Liver (tissue), 3 donors: Measurements from ENCODE around the gene PKP3.

Experiments used
- EGR1 ChIP-seq, 2 donors: IDR thresholded peaks; 2 replicates each; pipeline ENCODE4 v1.6.1; 2016 to 2018; ENCODE audit warnings: antibody characterized with exemption in 2 of 2, low read depth in 2 of 2
- HNF4G ChIP-seq: IDR thresholded peaks from 2 replicates; pipeline ENCODE4 v1.6.1; 2016; ENCODE audit warnings: antibody characterized with exemption
- JUND ChIP-seq, 2 donors: IDR thresholded peaks; 2 replicates each; pipeline ENCODE4 v1.6.1; 2016; ENCODE audit warnings: antibody characterized with exemption in 2 of 2
- RAD21 ChIP-seq, 2 donors: IDR thresholded peaks; 2 replicates each; pipeline ENCODE4 v1.6.1; 2016; ENCODE audit warnings: antibody characterized with exemption in 2 of 2, mild to moderate bottlenecking in 2 of 2
- SP1 ChIP-seq: IDR thresholded peaks from 2 replicates; pipeline ENCODE4 v1.6.1; 2018; ENCODE audit warnings: antibody characterized with exemption, mild to moderate bottlenecking
- TAF1 ChIP-seq: conservative IDR thresholded peaks from 2 replicates; pipeline ENCODE4 v1.6.1; 2016; ENCODE audit warnings: antibody characterized with exemption, mild to moderate bottlenecking
- YY1 ChIP-seq: IDR thresholded peaks from 2 replicates; pipeline ENCODE4 v1.6.1; 2016; ENCODE audit warnings: antibody characterized with exemption, mild to moderate bottlenecking
- TF ChIP-seq, protein P1 (sequence below): fragments of 150-350 bp; IDR thresholded peaks from 2 replicates; pipeline ENCODE4 v1.5.1; 2017; ENCODE audit warnings: improper control_type of control experiment, low read depth, low read length; ENCODE audit not compliant: missing input control
- TF ChIP-seq, protein P2 (sequence below): IDR thresholded peaks from 2 replicates; pipeline ENCODE4 v1.6.1; 2016; ENCODE audit warnings: antibody characterized with exemption, mild to moderate bottlenecking
- TF ChIP-seq, protein P3 (sequence below): IDR thresholded peaks from 2 replicates; pipeline ENCODE4 v1.6.1; 2016; ENCODE audit warnings: antibody characterized with exemption
- TF ChIP-seq, protein P4 (sequence below): IDR thresholded peaks from 2 replicates; pipeline ENCODE4 v1.6.1; 2016; ENCODE audit warnings: antibody characterized with exemption
- donor health status: healthy.
- donor health status: healthy.

DNA sequence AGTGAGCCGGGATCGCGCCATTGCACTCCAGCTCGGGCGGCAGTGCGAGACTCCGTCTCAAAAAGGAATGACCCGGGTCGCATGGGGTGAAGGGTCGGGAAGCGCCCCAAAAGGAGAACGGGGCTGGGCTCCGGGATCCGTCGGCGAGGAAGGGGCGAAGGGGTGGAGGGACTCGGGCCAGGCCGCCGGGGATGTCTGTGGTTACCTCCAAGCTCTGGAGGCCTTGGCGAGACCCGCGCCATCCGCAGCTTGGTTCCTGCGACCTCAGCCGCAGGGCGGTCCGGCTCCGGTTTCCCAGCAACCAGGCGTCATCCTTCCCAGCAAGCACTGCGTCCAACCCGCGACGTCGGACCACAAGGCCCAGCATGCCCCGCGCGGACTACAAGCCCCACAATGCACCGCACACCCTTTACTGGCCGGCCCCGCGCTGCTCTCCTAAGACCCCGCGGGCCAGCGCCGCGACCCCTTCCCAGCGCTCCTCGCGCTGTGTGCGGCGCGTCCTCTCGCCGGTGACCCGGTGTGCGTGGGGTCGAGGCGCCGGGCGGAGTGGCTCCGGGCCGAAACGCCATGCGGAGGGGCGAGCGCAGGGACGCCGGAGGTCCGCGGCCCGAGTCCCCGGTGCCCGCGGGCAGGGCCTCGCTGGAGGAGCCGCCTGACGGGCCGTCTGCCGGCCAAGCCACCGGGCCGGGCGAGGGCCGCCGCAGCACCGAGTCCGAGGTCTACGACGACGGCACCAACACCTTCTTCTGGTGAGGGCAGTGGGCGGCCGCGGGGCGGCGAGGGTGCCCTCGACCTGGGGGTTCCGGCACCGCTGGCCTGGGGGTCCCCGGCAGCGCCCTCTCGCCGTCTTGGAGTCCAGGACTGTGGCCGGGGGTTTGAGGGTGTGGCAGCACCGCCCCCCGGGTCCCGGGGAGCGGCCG, 56.1 kb downstream of the PKP3 start, which contains the start of gene PTDSS2:
- TF ChIP-seq, protein P1, sequence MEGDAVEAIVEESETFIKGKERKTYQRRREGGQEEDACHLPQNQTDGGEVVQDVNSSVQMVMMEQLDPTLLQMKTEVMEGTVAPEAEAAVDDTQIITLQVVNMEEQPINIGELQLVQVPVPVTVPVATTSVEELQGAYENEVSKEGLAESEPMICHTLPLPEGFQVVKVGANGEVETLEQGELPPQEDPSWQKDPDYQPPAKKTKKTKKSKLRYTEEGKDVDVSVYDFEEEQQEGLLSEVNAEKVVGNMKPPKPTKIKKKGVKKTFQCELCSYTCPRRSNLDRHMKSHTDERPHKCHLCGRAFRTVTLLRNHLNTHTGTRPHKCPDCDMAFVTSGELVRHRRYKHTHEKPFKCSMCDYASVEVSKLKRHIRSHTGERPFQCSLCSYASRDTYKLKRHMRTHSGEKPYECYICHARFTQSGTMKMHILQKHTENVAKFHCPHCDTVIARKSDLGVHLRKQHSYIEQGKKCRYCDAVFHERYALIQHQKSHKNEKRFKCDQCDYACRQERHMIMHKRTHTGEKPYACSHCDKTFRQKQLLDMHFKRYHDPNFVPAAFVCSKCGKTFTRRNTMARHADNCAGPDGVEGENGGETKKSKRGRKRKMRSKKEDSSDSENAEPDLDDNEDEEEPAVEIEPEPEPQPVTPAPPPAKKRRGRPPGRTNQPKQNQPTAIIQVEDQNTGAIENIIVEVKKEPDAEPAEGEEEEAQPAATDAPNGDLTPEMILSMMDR, result no peak
- TF ChIP-seq, protein P2, sequence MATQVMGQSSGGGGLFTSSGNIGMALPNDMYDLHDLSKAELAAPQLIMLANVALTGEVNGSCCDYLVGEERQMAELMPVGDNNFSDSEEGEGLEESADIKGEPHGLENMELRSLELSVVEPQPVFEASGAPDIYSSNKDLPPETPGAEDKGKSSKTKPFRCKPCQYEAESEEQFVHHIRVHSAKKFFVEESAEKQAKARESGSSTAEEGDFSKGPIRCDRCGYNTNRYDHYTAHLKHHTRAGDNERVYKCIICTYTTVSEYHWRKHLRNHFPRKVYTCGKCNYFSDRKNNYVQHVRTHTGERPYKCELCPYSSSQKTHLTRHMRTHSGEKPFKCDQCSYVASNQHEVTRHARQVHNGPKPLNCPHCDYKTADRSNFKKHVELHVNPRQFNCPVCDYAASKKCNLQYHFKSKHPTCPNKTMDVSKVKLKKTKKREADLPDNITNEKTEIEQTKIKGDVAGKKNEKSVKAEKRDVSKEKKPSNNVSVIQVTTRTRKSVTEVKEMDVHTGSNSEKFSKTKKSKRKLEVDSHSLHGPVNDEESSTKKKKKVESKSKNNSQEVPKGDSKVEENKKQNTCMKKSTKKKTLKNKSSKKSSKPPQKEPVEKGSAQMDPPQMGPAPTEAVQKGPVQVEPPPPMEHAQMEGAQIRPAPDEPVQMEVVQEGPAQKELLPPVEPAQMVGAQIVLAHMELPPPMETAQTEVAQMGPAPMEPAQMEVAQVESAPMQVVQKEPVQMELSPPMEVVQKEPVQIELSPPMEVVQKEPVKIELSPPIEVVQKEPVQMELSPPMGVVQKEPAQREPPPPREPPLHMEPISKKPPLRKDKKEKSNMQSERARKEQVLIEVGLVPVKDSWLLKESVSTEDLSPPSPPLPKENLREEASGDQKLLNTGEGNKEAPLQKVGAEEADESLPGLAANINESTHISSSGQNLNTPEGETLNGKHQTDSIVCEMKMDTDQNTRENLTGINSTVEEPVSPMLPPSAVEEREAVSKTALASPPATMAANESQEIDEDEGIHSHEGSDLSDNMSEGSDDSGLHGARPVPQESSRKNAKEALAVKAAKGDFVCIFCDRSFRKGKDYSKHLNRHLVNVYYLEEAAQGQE, result no peak
- no peak for TF ChIP-seq EGR1 (IDR thresholded peaks at IDR 0.05; ENCODE audit: low read depth in 2 of 2)
- peak; percentile 33 for TF ChIP-seq SP1
- TF ChIP-seq, protein P3, sequence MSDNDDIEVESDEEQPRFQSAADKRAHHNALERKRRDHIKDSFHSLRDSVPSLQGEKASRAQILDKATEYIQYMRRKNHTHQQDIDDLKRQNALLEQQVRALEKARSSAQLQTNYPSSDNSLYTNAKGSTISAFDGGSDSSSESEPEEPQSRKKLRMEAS, result no peak
- no peak for TF ChIP-seq HNF4G
- TF ChIP-seq JUND (IDR thresholded peaks at IDR 0.05), result no peak
- peak in 1 of 2 donors; percentile 18 for TF ChIP-seq RAD21 (IDR thresholded peaks at IDR 0.05)
- peak; percentile 80 for TF ChIP-seq YY1
- no peak for TF ChIP-seq TAF1
- TF ChIP-seq, protein P4, sequence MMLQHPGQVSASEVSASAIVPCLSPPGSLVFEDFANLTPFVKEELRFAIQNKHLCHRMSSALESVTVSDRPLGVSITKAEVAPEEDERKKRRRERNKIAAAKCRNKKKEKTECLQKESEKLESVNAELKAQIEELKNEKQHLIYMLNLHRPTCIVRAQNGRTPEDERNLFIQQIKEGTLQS, result no peak
